ENCODE data around the gene PPBP. TPM values are rescaled to one million over a fixed set of nuclear protein-coding genes. Genes with fewer than 3 reads are reported as not detected.

PPBP gene
- total and polyA plus RNA-seq, 9 of the 15 experiments (the other 6 are each of a cell fraction or from before 2014, with no cell fraction given), result 0.17 to 0.55 (median 0.29) TPM; not detected in 4

DNA sequence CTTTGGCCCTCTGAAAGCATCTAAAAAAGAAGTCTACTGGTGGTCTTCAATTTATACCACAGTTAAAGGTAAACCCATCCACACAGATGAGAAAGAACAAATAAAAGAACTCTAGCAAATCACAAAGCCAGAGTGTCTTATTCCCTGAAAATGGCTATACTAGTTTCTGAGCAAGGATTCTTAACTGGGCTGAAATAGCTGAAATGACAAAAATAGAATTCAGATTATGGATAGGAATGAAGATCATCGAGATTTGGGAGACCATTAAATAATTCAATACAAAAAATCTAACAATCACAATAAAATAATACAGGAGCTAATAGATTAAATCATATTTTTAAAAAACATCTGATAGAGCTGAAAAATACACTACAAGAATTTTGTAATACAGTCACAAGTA is 18.0 kb downstream of the PPBP start:
- intact Hi-C loops (cut with micrococcal nuclease), result no loop called here
- Histone ChIP-seq H3K27me3 (ENCODE audit: control insufficient read depth in 2 of 2, insufficient read depth in 2 of 2, low read length in 2 of 2) (no peaks in the 10 kb centered on the region), H3K4me2 (ENCODE audit: insufficient read depth, low read length) (no peak overlapping the region), H3K9ac (ENCODE audit: insufficient read depth in 1 of 2, low read depth in 2 of 2, low read length in 2 of 2) (no peak overlapping the region), H3K79me2 (ENCODE audit: control insufficient read depth, insufficient read depth, low read length) (no peaks in the 10 kb centered on the region), H3K27ac (ENCODE audit: extremely low read depth, low read depth, low read length) (no peak overlapping the region), H3K4me3 (no peak overlapping the region), H3K9me3 (replicated peaks; ENCODE audit: control insufficient read depth, insufficient read depth, low read depth, low read length) (no peaks in the 10 kb centered on the region; the same call in none of the 2 replicates), H4K20me1 (replicated peaks; ENCODE audit: control insufficient read depth, insufficient read depth, low read length) (no peaks in the 10 kb centered on the region), H3K36me3 (ENCODE audit: control insufficient read depth, insufficient read depth, low read length) (no peaks in the 10 kb centered on the region), H2AFZ (ENCODE audit: low read depth, low read length) (no peak overlapping the region), H3K4me1 (replicated peaks in 1 of 2; ENCODE audit: control insufficient read depth in 2 of 2, insufficient read depth in 2 of 2, low read length in 2 of 2) (no peaks in the 10 kb centered on the region), H3K9me1 (ENCODE audit: control insufficient read depth, insufficient read depth, low read length) (no peaks in the 10 kb centered on the region)
- WGBS (ENCODE audit: insufficient coverage, low coverage, missing lambda C conversion rate), result 15% methylated on average over 1 of the region's 1 CpG
- BruUV-seq (replicated peaks), result no TSS peak
- POLR2A ChIA-PET, result no interaction called here
- DNase-seq (ENCODE audit: extremely low read depth in 1 of 4, low spot score in 3 of 4), result no peak
- no peak for FAIRE-seq
- CTCF ChIA-PET (ENCODE audit: low intra/inter-chr PET ratio), result no interaction called here
- no peak for TF ChIP-seq MCM7 (IDR thresholded peaks at IDR 0.05)
- TF ChIP-seq ZNF316 (IDR thresholded peaks at IDR 0.05), result peak; percentile 68
- TF ChIP-seq, protein P1, sequence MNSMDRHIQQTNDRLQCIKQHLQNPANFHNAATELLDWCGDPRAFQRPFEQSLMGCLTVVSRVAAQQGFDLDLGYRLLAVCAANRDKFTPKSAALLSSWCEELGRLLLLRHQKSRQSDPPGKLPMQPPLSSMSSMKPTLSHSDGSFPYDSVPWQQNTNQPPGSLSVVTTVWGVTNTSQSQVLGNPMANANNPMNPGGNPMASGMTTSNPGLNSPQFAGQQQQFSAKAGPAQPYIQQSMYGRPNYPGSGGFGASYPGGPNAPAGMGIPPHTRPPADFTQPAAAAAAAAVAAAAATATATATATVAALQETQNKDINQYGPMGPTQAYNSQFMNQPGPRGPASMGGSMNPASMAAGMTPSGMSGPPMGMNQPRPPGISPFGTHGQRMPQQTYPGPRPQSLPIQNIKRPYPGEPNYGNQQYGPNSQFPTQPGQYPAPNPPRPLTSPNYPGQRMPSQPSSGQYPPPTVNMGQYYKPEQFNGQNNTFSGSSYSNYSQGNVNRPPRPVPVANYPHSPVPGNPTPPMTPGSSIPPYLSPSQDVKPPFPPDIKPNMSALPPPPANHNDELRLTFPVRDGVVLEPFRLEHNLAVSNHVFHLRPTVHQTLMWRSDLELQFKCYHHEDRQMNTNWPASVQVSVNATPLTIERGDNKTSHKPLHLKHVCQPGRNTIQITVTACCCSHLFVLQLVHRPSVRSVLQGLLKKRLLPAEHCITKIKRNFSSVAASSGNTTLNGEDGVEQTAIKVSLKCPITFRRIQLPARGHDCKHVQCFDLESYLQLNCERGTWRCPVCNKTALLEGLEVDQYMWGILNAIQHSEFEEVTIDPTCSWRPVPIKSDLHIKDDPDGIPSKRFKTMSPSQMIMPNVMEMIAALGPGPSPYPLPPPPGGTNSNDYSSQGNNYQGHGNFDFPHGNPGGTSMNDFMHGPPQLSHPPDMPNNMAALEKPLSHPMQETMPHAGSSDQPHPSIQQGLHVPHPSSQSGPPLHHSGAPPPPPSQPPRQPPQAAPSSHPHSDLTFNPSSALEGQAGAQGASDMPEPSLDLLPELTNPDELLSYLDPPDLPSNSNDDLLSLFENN (IDR thresholded peaks at IDR 0.05; ENCODE audit: low read depth in 2 of 2, low read length in 2 of 2), result no peak
- no peak for TF ChIP-seq ZNF830 (CRISPR knock-in tag; IDR thresholded peaks at IDR 0.05)
- no peak for TF ChIP-seq ERF (CRISPR knock-in tag; IDR thresholded peaks at IDR 0.05)
- peak; percentile 35; the same call in 1 of the 2 replicates for TF ChIP-seq C11orf30 (IDR thresholded peaks at IDR 0.05; ENCODE audit: low read depth)
- no peak for TF ChIP-seq ARID2 (IDR thresholded peaks at IDR 0.05)
- TF ChIP-seq SRF (CRISPR knock-in tag; IDR thresholded peaks at IDR 0.05), result no peak
- TF ChIP-seq ZNF79 (CRISPR knock-in tag; IDR thresholded peaks at IDR 0.05; ENCODE audit: low read depth), result no peak
- no peak for TF ChIP-seq CREB1 (IDR thresholded peaks at IDR 0.05)
- no peak for TF ChIP-seq CREB1 (CRISPR knock-in tag; IDR thresholded peaks at IDR 0.05)
- in situ Hi-C loops (cut with MboI), result no loop called here
- no peak for ATAC-seq

All from K562 (cell line).